Right atrium auricular region (tissue), 2 donors: ENCODE measurements around the gene CARD11. TPM values are rescaled to one million over a fixed set of nuclear protein-coding genes. Genes with fewer than 3 reads are reported as not detected.

Source experiments
- DNase-seq: peaks from one replicate; pipeline ENCODE4 v3.0.0-alpha.2; 2019; ENCODE audit warnings: low spot score
- H3K27ac ChIP-seq, 2 donors: fragments of 200-600 bp; sonication (generic); 1 replicate in 1 of 2; 2 replicates in 1 of 2; pipeline ENCODE4 v1.5.1; 2016 to 2019
- H3K27me3 ChIP-seq, 2 donors: fragments of 200-600 bp; sonication (generic); one replicate each; pipeline versions ENCODE4 v1.5.1 to v1.6.0; 2017 to 2019
- H3K36me3 ChIP-seq: fragments of 200-600 bp; sonication (generic); one replicate; pipeline ENCODE4 v1.5.1; 2016
- H3K4me1 ChIP-seq, 2 donors: fragments of 200-600 bp; sonication (generic); one replicate each; pipeline versions ENCODE4 v1.5.1 to v1.6.0; 2017 to 2019
- H3K4me3 ChIP-seq, 2 donors: fragments of 200-600 bp; sonication (generic); 1 replicate in 1 of 2; 2 replicates in 1 of 2; pipeline ENCODE4 v1.5.1; 2017 to 2019; ENCODE audit warnings: mild to moderate bottlenecking in 1 of 2, moderate library complexity in 1 of 2
- H3K9me3 ChIP-seq, 2 donors: fragments of 200-600 bp; sonication (generic); one replicate each; pipeline ENCODE4 v1.5.1; 2019
- CTCF ChIP-seq, 2 donors: fragments of 200-600 bp; sonication (generic); IDR thresholded peaks; one replicate each; pipeline ENCODE4 v1.5.1; 2019; ENCODE audit warnings: antibody characterized with exemption in 2 of 2
- total RNA-seq, 2 donors: library from RNA; depleted of rRNA; stranded (reverse); fragments of >200 nt; gene quantifications; one replicate each; pipeline ENCODE4 v1.1.0, GENCODE V29; 2016

Gene CARD11
- total RNA-seq, 2 donors from 2014 or later = 0.22 to 0.55 TPM

GRCh38 chr7:2932402-2933251 lies 111.0 kb downstream of the CARD11 start:
- H3K4me1 ChIP-seq = peaks cover 0 to 9% of the 10 kb centered on the region in 2 donors
- DNase-seq = no peak
- no peaks in the 10 kb centered on the region for H3K27me3 ChIP-seq
- no peak for TF ChIP-seq CTCF (IDR thresholded peaks at IDR 0.05)
- H3K36me3 ChIP-seq = no peaks in the 10 kb centered on the region
- H3K27ac ChIP-seq = no peak overlapping the region
- H3K9me3 ChIP-seq = no peaks in the 10 kb centered on the region
- no peak overlapping the region for H3K4me3 ChIP-seq

- Histone ChIP-seq H3K27me3 (no peaks in the 10 kb centered on the region), H3K27ac (no peak overlapping the region), H3K4me1 (peaks cover 0 to 9% of the 10 kb centered on the region in 2 donors), H3K9me3 (no peaks in the 10 kb centered on the region), H3K4me3 (no peak overlapping the region), H3K36me3 (no peaks in the 10 kb centered on the region)
- no peak for TF ChIP-seq CTCF (IDR thresholded peaks at IDR 0.05)
- DNase-seq = no peak
Observed at GRCh38 chr7:2931034-2931415, 112.6 kb downstream of the CARD11 start.

- Histone ChIP-seq H3K27ac (no peak overlapping the region), H3K4me1 (peaks cover 0 to 9% of the 10 kb centered on the region in 2 donors), H3K27me3 (no peaks in the 10 kb centered on the region), H3K4me3 (no peak overlapping the region), H3K36me3 (no peaks in the 10 kb centered on the region), H3K9me3 (no peaks in the 10 kb centered on the region)
- no peak for DNase-seq
- no peak for TF ChIP-seq CTCF (IDR thresholded peaks at IDR 0.05)
Observed at GRCh38 chr7:2930310-2931033, 113.2 kb downstream of the CARD11 start.

- Histone ChIP-seq H3K27me3 (no peaks in the 10 kb centered on the region), H3K4me3 (no peak overlapping the region), H3K27ac (no peak overlapping the region), H3K36me3 (no peaks in the 10 kb centered on the region), H3K4me1 (peaks cover 0 to 9% of the 10 kb centered on the region in 2 donors), H3K9me3 (no peaks in the 10 kb centered on the region)
- no peak for DNase-seq
- TF ChIP-seq CTCF (IDR thresholded peaks at IDR 0.05) = no peak
Observed at GRCh38 chr7:2929321-2930201, 114.1 kb downstream of the CARD11 start.

GRCh38 chr7:2928613-2929311 lies 114.9 kb downstream of the CARD11 start:
- Histone ChIP-seq H3K27me3 (no peaks in the 10 kb centered on the region), H3K36me3 (no peaks in the 10 kb centered on the region), H3K27ac (no peak overlapping the region), H3K4me1 (peaks cover 0 to 9% of the 10 kb centered on the region in 2 donors), H3K4me3 (no peak overlapping the region), H3K9me3 (no peaks in the 10 kb centered on the region)
- no peak for TF ChIP-seq CTCF (IDR thresholded peaks at IDR 0.05)
- DNase-seq = no peak
